Natural killer cell (primary cell): ENCODE results near the gene DNTT. TPM values are rescaled to one million over a fixed set of nuclear protein-coding genes. Genes with fewer than 3 reads are reported as not detected.

Experiments
- ATAC-seq, 3 donors: fragments of 150-1000 bp in 2 of 3; fragments of 200-7000 bp in 1 of 3; cut with Tn5 transposase; 1 replicate in 1 of 3; 2 replicates in 2 of 3; pipeline ENCODE4 v1.10.0; 2021; ENCODE audit warnings: mild to moderate bottlenecking in 2 of 3, moderate library complexity in 2 of 3
- DNase-seq, 2 donors: peaks; one replicate each; pipeline versions ENCODE4 v3.0.0 to v3.0.0-alpha.2; 2013 to 2021; ENCODE audit warnings: mixed read lengths in 1 of 2
- H3K27ac ChIP-seq: one replicate; pipeline ENCODE4 v1.5.1; 2013; ENCODE audit warnings: mild to moderate bottlenecking, low read length
- H3K27me3 ChIP-seq: one replicate; pipeline ENCODE4 v1.6.1; 2013; ENCODE audit warnings: low read length; ENCODE audit not compliant: control insufficient read depth, insufficient read depth
- H3K36me3 ChIP-seq: one replicate; pipeline ENCODE4 v1.6.1; 2013; ENCODE audit warnings: low read length; ENCODE audit not compliant: control insufficient read depth, insufficient read depth
- H3K4me1 ChIP-seq: one replicate; pipeline ENCODE4 v1.6.1; 2013; ENCODE audit warnings: low read length; ENCODE audit not compliant: control insufficient read depth, insufficient read depth
- H3K4me3 ChIP-seq: one replicate; pipeline ENCODE4 v1.5.1; 2013; ENCODE audit warnings: low read length
- H3K9me3 ChIP-seq: one replicate; pipeline ENCODE4 v1.6.1; 2013; ENCODE audit warnings: low read length; ENCODE audit not compliant: control insufficient read depth, insufficient read depth
- H3K27ac Mint-ChIP-seq, 2 donors: one replicate each; pipeline ENCODE4 v1.8.0; 2022; ENCODE audit warnings: mild to moderate bottlenecking in 2 of 2, mixed read lengths in 2 of 2, moderate library complexity in 1 of 2
- H3K27me3 Mint-ChIP-seq, 2 donors: one replicate each; pipeline ENCODE4 v1.8.0; 2022; ENCODE audit warnings: low read depth in 2 of 2, mixed read lengths in 2 of 2
- H3K36me3 Mint-ChIP-seq: one replicate; pipeline ENCODE4 v1.8.0; 2022; ENCODE audit warnings: mixed read lengths
- H3K4me1 Mint-ChIP-seq, 2 donors: one replicate each; pipeline ENCODE4 v1.8.0; 2022; ENCODE audit warnings: mixed read lengths in 2 of 2
- H3K4me3 Mint-ChIP-seq: one replicate; pipeline ENCODE4 v1.8.0; 2022; ENCODE audit warnings: mild to moderate bottlenecking, moderate library complexity, mixed read lengths
- H3K9me3 Mint-ChIP-seq, 2 donors: one replicate each; pipeline ENCODE4 v1.8.0; 2022; ENCODE audit warnings: mixed read lengths in 2 of 2
- CTCF ChIP-seq: fragments of 200-600 bp; IDR thresholded peaks from one replicate; pipeline ENCODE4 v1.8.0; 2022; ENCODE audit warnings: antibody characterized with exemption
- WGBS: methylation state at CpG from one replicate; pipeline ENCODE4 v1.1.7; 2013; ENCODE audit warnings: missing lambda C conversion rate; ENCODE audit not compliant: insufficient coverage; 5-methylcytosine and 5-hydroxymethylcytosine counted together
- intact Hi-C: fragments of 100-400 bp; cut with micrococcal nuclease; formaldehyde crosslinking; loops from one replicate; pipeline ENCODE4 v1.14.2; 2022
- total RNA-seq, 4 donors: library from RNA; stranded (reverse); fragments of 120-200 nt in 1 of 4; gene quantifications; one replicate each; pipeline versions ENCODE4 v1.2.3 to v1.2.4, GENCODE V29; 2013 to 2022

DNTT gene
- total RNA-seq, 3 donors from 2014 or later (not counting 1 experiment from before 2014, with no cell fraction given) = not detected

GRCh38 chr10:96322275-96322674, 18.0 kb downstream of the DNTT start:
- H3K36me3 ChIP-seq = no peaks in the 10 kb centered on the region
- DNase-seq (no peak), ATAC-seq (no peak)
- intact Hi-C loops = no loop called here
- H3K4me1 ChIP-seq = no peaks in the 10 kb centered on the region
- Mint-ChIP-seq H3K27me3 (peaks cover 0 to 11% of the 10 kb centered on the region in 2 donors), H3K4me1 (no peaks in the 10 kb centered on the region), H3K27ac (no peak overlapping the region), H3K4me3 (no peak overlapping the region), H3K36me3 (no peaks in the 10 kb centered on the region), H3K9me3 (no peaks in the 10 kb centered on the region)
- TF ChIP-seq CTCF = no peak
- no peaks in the 10 kb centered on the region for H3K27me3 ChIP-seq
- WGBS = 100% methylated on average over 1 of the region's 1 CpG
- no peak overlapping the region for H3K4me3 ChIP-seq
- H3K9me3 ChIP-seq = no peaks in the 10 kb centered on the region
- H3K27ac ChIP-seq = no peak overlapping the region

DNA sequence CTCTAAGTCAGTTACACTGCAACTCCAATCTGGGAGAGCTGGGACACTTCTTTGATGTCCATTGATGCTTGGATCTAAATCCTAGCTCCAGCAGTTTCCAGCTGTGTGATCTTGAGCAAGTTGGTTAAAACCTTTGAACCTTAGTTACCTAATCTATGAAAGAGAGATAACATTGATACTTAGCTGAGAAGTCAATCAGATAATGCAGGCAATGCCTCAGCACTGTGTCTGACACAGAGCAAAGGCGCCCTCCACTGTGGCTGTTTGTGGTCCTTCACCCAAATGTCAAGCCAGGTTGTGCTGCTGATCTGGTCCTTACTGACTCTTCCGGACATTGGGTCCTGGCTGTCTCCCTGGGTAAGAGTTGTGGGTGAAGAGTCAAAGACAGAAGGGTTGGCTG, 20.2 kb downstream of the DNTT start:
- peaks cover 6 to 16% of the 10 kb centered on the region in 2 donors for H3K27me3 Mint-ChIP-seq
- TF ChIP-seq CTCF = no peak
- Histone ChIP-seq H3K27me3 (no peaks in the 10 kb centered on the region), H3K36me3 (no peaks in the 10 kb centered on the region), H3K4me1 (no peaks in the 10 kb centered on the region), H3K27ac (no peak overlapping the region), H3K9me3 (no peaks in the 10 kb centered on the region), H3K4me3 (no peak overlapping the region)
- intact Hi-C loops = no loop called here
- ATAC-seq = no peak
- H3K4me3 Mint-ChIP-seq = no peak overlapping the region
- H3K27ac Mint-ChIP-seq = no peak overlapping the region
- no peaks in the 10 kb centered on the region for H3K4me1 Mint-ChIP-seq
- H3K9me3 Mint-ChIP-seq = no peaks in the 10 kb centered on the region
- WGBS = 95% methylated on average over 2 of the region's 2 CpGs
- no peak for DNase-seq
- no peaks in the 10 kb centered on the region for H3K36me3 Mint-ChIP-seq

- Mint-ChIP-seq H3K27ac (no peak overlapping the region), H3K9me3 (no peaks in the 10 kb centered on the region), H3K27me3 (peaks cover 6% of the 10 kb centered on the region in 2 donors), H3K36me3 (no peaks in the 10 kb centered on the region), H3K4me3 (no peak overlapping the region), H3K4me1 (no peaks in the 10 kb centered on the region)
- TF ChIP-seq CTCF = no peak
- Histone ChIP-seq H3K27ac (no peak overlapping the region), H3K4me1 (no peaks in the 10 kb centered on the region), H3K4me3 (no peak overlapping the region), H3K9me3 (no peaks in the 10 kb centered on the region), H3K36me3 (no peaks in the 10 kb centered on the region), H3K27me3 (no peaks in the 10 kb centered on the region)
- no peak for ATAC-seq
- intact Hi-C loops = no loop called here
- DNase-seq = no peak
- 68% methylated on average over 4 of the region's 4 CpGs for WGBS
Measured at GRCh38 chr10:96325719-96326373, 21.6 kb downstream of the DNTT start.

- no peak overlapping the region for H3K27ac ChIP-seq
- H3K36me3 ChIP-seq = no peaks in the 10 kb centered on the region
- WGBS = 92% methylated on average over 7 of the region's 7 CpGs
- no peak overlapping the region for H3K4me3 ChIP-seq
- H3K4me3 Mint-ChIP-seq = no peak overlapping the region
- peaks cover 6 to 9% of the 10 kb centered on the region in 2 donors for H3K27me3 Mint-ChIP-seq
- intact Hi-C loops = no loop called here
- no peak for ATAC-seq
- H3K9me3 Mint-ChIP-seq = no peaks in the 10 kb centered on the region
- H3K4me1 Mint-ChIP-seq = no peaks in the 10 kb centered on the region
- no peak overlapping the region for H3K27ac Mint-ChIP-seq
- TF ChIP-seq CTCF = no peak
- no peaks in the 10 kb centered on the region for H3K27me3 ChIP-seq
- H3K36me3 Mint-ChIP-seq = no peaks in the 10 kb centered on the region
- H3K9me3 ChIP-seq = no peaks in the 10 kb centered on the region
- no peak for DNase-seq
- H3K4me1 ChIP-seq = no peaks in the 10 kb centered on the region
Measured at GRCh38 chr10:96327462-96327861, 23.2 kb downstream of the DNTT start.
